ENCODE measurements around the gene CFAP20. TPM values are rescaled to one million over a fixed set of nuclear protein-coding genes. Genes with fewer than 3 reads are reported as not detected.

Gene CFAP20
- total RNA-seq, 1 donor from 2014 or later, result 52.6 TPM

Other genes with a start within 250 kb of the CFAP20 start
- gene CNGB1, start 158.3 kb downstream of the CFAP20 start, total RNA-seq, result not detected in 2 replicates
- gene ZNF319, start 128.7 kb downstream of the CFAP20 start, total RNA-seq, result 1.7 and 2.4 TPM in 2 replicates
- gene USB1, start 128.0 kb downstream of the CFAP20 start, total RNA-seq, result 12.4 and 20.8 TPM in 2 replicates
- gene MMP15, start 103.6 kb downstream of the CFAP20 start, total RNA-seq, result 5.2 and 5.8 TPM in 2 replicates
- gene CSNK2A2, start 68.7 kb upstream of the CFAP20 start, total RNA-seq, result 21.6 and 26.6 TPM in 2 replicates
- gene PRSS54, start 165.6 kb upstream of the CFAP20 start, total RNA-seq, result not detected in 2 replicates